B cell (primary cell): ENCODE results near the gene SNAP47. TPM values are rescaled to one million over a fixed set of nuclear protein-coding genes. Genes with fewer than 3 reads are reported as not detected.

Source experiments
- ATAC-seq: fragments of 200-7000 bp; cut with Tn5 transposase; one replicate; pipeline ENCODE4 v1.10.0; 2021; ENCODE audit warnings: low read depth, mild to moderate bottlenecking, moderate number of reproducible peaks, moderate library complexity
- CTCF ChIA-PET: fragments of 350-600 bp; sonication (Branson Sonifier 250); formaldehyde crosslinking; loops from one replicate; lab custom pipeline; 2021; ENCODE audit warnings: antibody characterized with exemption, inconsistent platforms; lab: Charles Lee
- POLR2A ChIA-PET: fragments of 350-600 bp; sonication (Branson Sonifier 250); formaldehyde crosslinking; loops from one replicate; lab custom pipeline; 2021; ENCODE audit warnings: antibody characterized with exemption; lab: Charles Lee
- DNase-seq: peaks from one replicate; pipeline ENCODE4 v3.0.0; 2013
- H2AFZ ChIP-seq: 2 replicates; pipeline ENCODE4 v1.6.1; 2012; ENCODE audit warnings: mild to moderate bottlenecking, low read depth, low read length; ENCODE audit not compliant: insufficient read depth, poor library complexity, severe bottlenecking
- H3K27ac ChIP-seq, 2 donors: 1 replicate in 1 of 2; 2 replicates in 1 of 2; pipeline ENCODE4 v1.5.1; 2012 to 2013; ENCODE audit warnings: low read length in 2 of 2, mild to moderate bottlenecking in 2 of 2, moderate library complexity in 1 of 2
- H3K27me3 ChIP-seq, 4 experiments: fragments of 200-600 bp in 1 of 4; sonication (generic) in 1 of 4; replicated peaks in 1 of 4; 1 replicate in 2 of 4; 2 replicates in 2 of 4; pipeline versions ENCODE4 v1.6.1 to v1.7.0; 2013 to 2016; ENCODE audit warnings: low read length in 3 of 4, mild to moderate bottlenecking in 2 of 4, mixed read lengths in 1 of 4, moderate library complexity in 1 of 4; ENCODE audit not compliant: insufficient read depth in 4 of 4, control insufficient read depth in 3 of 4; ENCODE audit errors: control extremely low read depth in 1 of 4
- H3K36me3 ChIP-seq, 2 experiments: replicated peaks in 1 of 2; 1 replicate in 1 of 2; 2 replicates in 1 of 2; pipeline versions ENCODE4 v1.6.1 to v1.7.1; 2013; ENCODE audit warnings: low read length in 1 of 2; ENCODE audit not compliant: insufficient read depth in 2 of 2, control insufficient read depth in 1 of 2; ENCODE audit errors: control extremely low read depth in 1 of 2, extremely low read depth in 1 of 2
- H3K4me1 ChIP-seq, 2 donors: fragments of 200-600 bp in 1 of 2; sonication (generic) in 1 of 2; 1 replicate in 1 of 2; 2 replicates in 1 of 2; pipeline versions ENCODE4 v1.5.1 to v1.6.1; 2013 to 2017; ENCODE audit warnings: low read length in 2 of 2; ENCODE audit not compliant: control insufficient read depth in 2 of 2, insufficient read depth in 2 of 2
- H3K4me2 ChIP-seq: replicated peaks from 2 replicates; pipeline ENCODE3; 2012; ENCODE audit warnings: mild to moderate bottlenecking, low read depth, low read length; ENCODE audit not compliant: poor library complexity, severe bottlenecking
- H3K4me3 ChIP-seq, 5 experiments: fragments of 200-600 bp in 1 of 5; sonication (generic) in 1 of 5; 1 replicate in 3 of 5; 2 replicates in 2 of 5; pipeline versions ENCODE4 v1.5.1 to v1.7.0; 2011 to 2016; ENCODE audit warnings: low read length in 4 of 5, mild to moderate bottlenecking in 4 of 5, low read depth in 2 of 5, control low read depth in 1 of 5, moderate library complexity in 1 of 5; ENCODE audit not compliant: insufficient read depth in 1 of 5; ENCODE audit errors: control extremely low read depth in 1 of 5, extremely low read depth in 1 of 5
- H3K79me2 ChIP-seq: fragments of 200-600 bp; sonication (generic); one replicate; pipeline ENCODE4 v1.6.0; 2016; ENCODE audit warnings: low read length; ENCODE audit not compliant: control insufficient read depth, insufficient read depth
- H3K9ac ChIP-seq: fragments of 200-600 bp; sonication (generic); 2 replicates; pipeline ENCODE4 v1.6.1; 2017; ENCODE audit warnings: mild to moderate bottlenecking, low read length, moderate library complexity
- H3K9me3 ChIP-seq, 3 donors: one replicate each; pipeline versions ENCODE4 v1.6.1 to v1.7.1; 2013; ENCODE audit warnings: low read length in 2 of 3; ENCODE audit not compliant: control insufficient read depth in 2 of 3, insufficient read depth in 1 of 3; ENCODE audit errors: control extremely low read depth in 1 of 3
- H4K20me1 ChIP-seq: 2 replicates; pipeline ENCODE4 v1.6.0; 2012; ENCODE audit warnings: mild to moderate bottlenecking, low read length; ENCODE audit not compliant: insufficient read depth, control insufficient read depth, poor library complexity, severe bottlenecking
- H3K27ac Mint-ChIP-seq: one replicate; pipeline ENCODE4 v1.8.0; 2021; ENCODE audit warnings: mixed read lengths
- H3K27me3 Mint-ChIP-seq: one replicate; pipeline ENCODE4 v1.8.0; 2021; ENCODE audit warnings: mixed read lengths
- H3K4me1 Mint-ChIP-seq: one replicate; pipeline ENCODE4 v1.8.0; 2021; ENCODE audit warnings: mixed read lengths
- H3K4me3 Mint-ChIP-seq: one replicate; pipeline ENCODE4 v1.8.0; 2021; ENCODE audit warnings: mixed read lengths
- H3K9me3 Mint-ChIP-seq: one replicate; pipeline ENCODE4 v1.8.0; 2022; ENCODE audit warnings: mixed read lengths; ENCODE audit not compliant: insufficient read depth
- CTCF ChIP-seq: fragments of 200-600 bp; IDR thresholded peaks from one replicate; pipeline ENCODE4 v1.8.0; 2022; ENCODE audit warnings: antibody characterized with exemption, mild to moderate bottlenecking
- EZH2 ChIP-seq: IDR thresholded peaks from 2 replicates; pipeline ENCODE4 v1.6.1; 2012; ENCODE audit warnings: borderline replicate concordance, low read depth, mild to moderate bottlenecking, moderate library complexity, low read length; ENCODE audit not compliant: insufficient read depth, poor library complexity, severe bottlenecking
- WGBS: methylation state at CpG from one replicate; pipeline ENCODE4 v1.1.5; 2013; ENCODE audit warnings: missing lambda C conversion rate; ENCODE audit not compliant: insufficient coverage; 5-methylcytosine and 5-hydroxymethylcytosine counted together
- intact Hi-C: fragments of 100-400 bp; cut with micrococcal nuclease; formaldehyde crosslinking; loops from one replicate; pipeline ENCODE4 v1.10.0; 2022
- polyA plus RNA-seq: library from polyadenylated mRNA; depleted of rRNA; stranded (reverse); fragments of >200 nt; gene quantifications from 2 replicates; pipeline ENCODE4 v1.2.3, GENCODE V29; 2012
- total RNA-seq, 2 donors: library from RNA; stranded (reverse); fragments of 120-200 nt in 1 of 2; gene quantifications; 1 replicate in 1 of 2; 2 replicates in 1 of 2; pipeline versions ENCODE4 v1.2.3 to v1.2.4, GENCODE V29; 2013 to 2022

SNAP47 gene
- total and polyA plus RNA-seq, 2 donors (not counting 1 experiment from before 2014, with no cell fraction given), result 25.6 to 34.9 TPM

- Histone ChIP-seq H3K36me3 (peaks cover 0 to 4% of the 10 kb centered on the region in 2 experiments), H3K9me3 (peaks cover 0 to 3% (median 0%) of the 10 kb centered on the region in 3 donors), H3K9ac (peak overlapping the region; percentile 70), H3K79me2 (peaks cover 7% of the 10 kb centered on the region), H3K4me2 (peak overlapping the region; percentile 98), H3K27me3 (peaks cover 0 to 3% (median 0%) of the 10 kb centered on the region in 4 experiments), H2AFZ (peak overlapping the region; percentile 69), H3K4me3 (peak overlapping the region in 4 of 5 experiments; percentile 53 to 78 (median 64)), H3K27ac (peak overlapping the region in 1 of 2 donors; percentile 57), H4K20me1 (no peaks in the 10 kb centered on the region), H3K4me1 (peaks cover 14 to 30% of the 10 kb centered on the region in 2 donors)
- intact Hi-C loops, result no loop called here
- ATAC-seq (no peak), DNase-seq (peak; percentile 30)
- POLR2A ChIA-PET, result interaction anchor here (0.7 kb wide), 1 partner anchor 58 kb away, joined by 7 read pairs; no protein-coding TSS in a partner anchor
- WGBS, result 70% methylated on average over 4 of the region's 5 CpGs
- Mint-ChIP-seq H3K27me3 (no peaks in the 10 kb centered on the region), H3K4me3 (peak overlapping the region; percentile 87), H3K27ac (peak overlapping the region; percentile 63), H3K9me3 (no peaks in the 10 kb centered on the region), H3K4me1 (peaks cover 38% of the 10 kb centered on the region)
- no peak for TF ChIP-seq EZH2
- TF ChIP-seq CTCF, result no peak
- CTCF ChIA-PET, result no interaction called here
Measured at GRCh38 chr1:227729144-227729880, 5.9 kb upstream of the SNAP47 start.
